GM12801 (cell line): Measurements from ENCODE around the gene DGKD.

ENCODE experiments used
- TF ChIP-seq, protein P1 (sequence below): IDR thresholded peaks from one replicate; pipeline ENCODE4 v1.5.1; 2011; ENCODE audit warnings: control low read depth; ENCODE audit not compliant: insufficient read length; ENCODE audit errors: extremely low read depth

DGKD gene

DNA sequence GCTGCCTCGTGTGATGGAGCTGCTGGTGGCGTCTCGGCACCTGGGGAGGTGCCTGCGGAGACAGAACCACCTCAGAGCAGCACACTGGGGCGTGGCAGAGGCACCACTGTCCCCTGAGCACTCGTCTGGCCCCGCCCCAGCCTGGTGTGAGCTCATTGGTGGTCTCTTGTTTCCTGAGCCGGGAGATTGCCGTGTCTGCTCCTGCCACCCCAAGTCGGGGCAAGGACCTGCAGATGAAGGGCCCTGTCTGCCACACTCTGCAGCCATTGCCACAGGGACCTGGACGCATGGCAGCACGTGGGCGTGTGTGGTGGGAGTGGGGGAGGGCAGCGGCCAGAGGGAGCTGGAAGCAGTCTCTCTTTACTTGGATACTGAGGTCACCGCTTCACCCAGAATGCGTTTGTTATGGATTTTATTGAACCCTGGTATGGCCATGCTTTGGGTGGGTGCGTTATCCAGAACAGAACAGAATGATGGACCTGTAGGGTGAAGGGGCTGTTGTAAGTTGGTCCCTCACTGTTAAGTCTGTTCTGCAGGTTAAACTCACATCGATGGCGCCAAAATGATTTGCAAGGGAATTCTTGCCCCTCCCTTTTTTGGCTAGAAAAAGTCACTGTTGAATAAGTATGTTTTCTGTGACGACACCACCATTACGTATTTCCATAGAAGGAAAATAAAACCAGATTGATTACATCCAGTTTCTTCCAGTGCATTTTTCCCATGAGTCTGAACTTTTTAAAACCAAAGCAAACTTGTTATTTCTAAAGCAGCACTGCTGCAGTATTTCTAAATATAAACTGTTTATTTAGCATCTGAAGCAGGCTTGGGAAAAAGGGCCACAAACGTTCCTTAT is 120.2 kb downstream of the DGKD start:
- TF ChIP-seq, protein P1, sequence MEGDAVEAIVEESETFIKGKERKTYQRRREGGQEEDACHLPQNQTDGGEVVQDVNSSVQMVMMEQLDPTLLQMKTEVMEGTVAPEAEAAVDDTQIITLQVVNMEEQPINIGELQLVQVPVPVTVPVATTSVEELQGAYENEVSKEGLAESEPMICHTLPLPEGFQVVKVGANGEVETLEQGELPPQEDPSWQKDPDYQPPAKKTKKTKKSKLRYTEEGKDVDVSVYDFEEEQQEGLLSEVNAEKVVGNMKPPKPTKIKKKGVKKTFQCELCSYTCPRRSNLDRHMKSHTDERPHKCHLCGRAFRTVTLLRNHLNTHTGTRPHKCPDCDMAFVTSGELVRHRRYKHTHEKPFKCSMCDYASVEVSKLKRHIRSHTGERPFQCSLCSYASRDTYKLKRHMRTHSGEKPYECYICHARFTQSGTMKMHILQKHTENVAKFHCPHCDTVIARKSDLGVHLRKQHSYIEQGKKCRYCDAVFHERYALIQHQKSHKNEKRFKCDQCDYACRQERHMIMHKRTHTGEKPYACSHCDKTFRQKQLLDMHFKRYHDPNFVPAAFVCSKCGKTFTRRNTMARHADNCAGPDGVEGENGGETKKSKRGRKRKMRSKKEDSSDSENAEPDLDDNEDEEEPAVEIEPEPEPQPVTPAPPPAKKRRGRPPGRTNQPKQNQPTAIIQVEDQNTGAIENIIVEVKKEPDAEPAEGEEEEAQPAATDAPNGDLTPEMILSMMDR = no peak

DNA sequence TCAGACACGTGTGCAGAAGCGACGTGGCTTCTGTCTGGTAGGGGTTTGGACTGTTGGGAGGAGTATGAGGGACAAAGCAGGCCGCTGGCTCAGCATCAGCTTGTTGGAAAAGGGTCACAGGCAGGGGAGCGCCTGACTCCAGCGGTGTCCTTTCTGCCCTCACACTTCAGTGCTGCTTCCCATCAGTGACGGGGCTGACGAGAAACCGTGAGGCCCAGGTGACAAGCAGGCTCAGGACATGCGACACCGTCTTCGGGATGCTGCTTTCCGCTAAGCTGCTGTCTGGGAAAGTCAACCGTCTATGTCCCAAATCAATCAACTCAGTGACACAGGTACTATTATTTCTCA is 121.7 kb downstream of the DGKD start:
- TF ChIP-seq, protein P1 = no peak

DNA sequence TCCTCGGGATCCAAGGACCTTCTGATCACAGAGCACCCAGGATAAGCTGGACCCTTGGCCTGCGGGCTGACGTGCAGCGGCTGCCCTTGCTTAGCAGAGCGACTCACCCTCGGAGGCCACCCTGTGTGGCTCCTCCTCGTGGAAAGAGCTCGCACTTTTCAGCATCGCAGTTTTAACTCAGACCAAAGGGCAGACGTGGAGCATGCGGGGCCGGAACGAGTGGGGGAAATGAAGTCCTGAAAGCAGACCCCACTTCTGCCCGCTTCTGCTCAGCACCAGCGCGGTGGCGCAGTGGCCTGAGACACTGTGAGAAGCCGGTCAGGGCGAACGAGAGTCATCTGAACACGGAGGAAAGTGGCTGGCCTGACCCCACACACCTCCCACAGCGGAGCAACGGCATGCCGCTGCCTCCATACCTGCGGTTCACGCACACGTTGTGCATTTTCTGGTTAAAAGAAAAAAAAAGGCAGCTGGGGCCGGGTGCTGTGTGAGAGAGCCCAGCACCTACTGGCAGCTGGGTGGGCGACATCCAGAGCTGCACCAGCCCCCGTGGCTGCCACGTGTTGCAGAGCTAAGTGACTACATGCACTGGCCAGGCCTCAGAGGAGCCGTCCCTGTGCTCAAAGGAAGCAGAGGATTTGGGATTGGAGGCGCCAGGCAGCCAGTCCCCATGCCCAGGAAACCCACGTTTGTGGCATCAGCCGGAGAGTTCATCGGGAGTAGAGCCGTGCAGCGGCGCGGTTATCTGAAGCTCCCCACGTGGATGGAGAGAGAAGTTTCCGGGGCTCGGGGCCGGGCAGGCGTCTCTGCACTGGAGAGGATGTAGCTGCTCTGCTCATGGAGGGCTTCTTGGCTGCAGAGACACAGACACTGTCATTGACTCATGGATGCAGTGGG is 122.6 kb downstream of the DGKD start:
- TF ChIP-seq, protein P1 = no peak

DNA sequence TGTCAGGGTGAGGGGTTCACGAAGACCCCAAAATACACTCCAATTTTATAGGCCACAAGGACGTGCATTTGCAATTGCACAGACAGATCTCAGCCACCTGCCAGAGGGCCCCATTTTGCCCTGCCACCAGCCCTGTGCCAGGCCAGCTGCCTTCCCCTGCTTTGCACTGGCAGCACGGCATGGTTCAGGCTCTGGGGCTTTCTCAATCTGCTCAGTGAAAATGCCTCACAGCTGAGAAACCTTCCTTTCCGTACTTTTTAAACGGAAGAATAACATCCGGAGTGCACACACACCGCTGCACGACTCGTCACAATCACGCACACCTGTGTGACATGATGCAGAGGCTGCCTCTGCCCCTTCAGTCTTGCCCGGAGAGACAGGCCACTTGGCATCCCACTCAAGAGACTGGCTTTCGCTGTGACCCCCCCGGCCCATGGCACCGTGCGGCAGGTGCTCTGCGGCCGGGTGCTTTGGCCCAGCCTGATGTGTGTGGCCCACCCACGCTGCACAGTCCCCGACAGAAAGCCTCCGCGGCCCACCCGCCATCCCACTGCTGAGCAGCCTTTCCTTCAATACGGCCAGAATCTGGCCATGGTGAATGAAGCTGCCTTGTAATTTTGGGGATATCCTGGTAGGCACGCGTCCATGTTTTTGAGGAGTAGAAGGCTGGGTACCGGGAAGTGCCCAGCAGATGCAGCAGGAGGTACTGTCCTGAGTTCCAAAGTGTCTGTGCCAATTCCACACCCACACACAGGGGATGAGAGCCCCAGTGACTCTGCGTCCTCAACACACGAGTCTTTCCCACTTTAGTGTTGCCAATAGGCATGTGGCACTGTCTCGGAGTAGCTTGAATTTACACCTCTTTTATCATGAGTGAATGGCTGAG is 123.5 kb downstream of the DGKD start:
- TF ChIP-seq, protein P1 = no peak

DNA sequence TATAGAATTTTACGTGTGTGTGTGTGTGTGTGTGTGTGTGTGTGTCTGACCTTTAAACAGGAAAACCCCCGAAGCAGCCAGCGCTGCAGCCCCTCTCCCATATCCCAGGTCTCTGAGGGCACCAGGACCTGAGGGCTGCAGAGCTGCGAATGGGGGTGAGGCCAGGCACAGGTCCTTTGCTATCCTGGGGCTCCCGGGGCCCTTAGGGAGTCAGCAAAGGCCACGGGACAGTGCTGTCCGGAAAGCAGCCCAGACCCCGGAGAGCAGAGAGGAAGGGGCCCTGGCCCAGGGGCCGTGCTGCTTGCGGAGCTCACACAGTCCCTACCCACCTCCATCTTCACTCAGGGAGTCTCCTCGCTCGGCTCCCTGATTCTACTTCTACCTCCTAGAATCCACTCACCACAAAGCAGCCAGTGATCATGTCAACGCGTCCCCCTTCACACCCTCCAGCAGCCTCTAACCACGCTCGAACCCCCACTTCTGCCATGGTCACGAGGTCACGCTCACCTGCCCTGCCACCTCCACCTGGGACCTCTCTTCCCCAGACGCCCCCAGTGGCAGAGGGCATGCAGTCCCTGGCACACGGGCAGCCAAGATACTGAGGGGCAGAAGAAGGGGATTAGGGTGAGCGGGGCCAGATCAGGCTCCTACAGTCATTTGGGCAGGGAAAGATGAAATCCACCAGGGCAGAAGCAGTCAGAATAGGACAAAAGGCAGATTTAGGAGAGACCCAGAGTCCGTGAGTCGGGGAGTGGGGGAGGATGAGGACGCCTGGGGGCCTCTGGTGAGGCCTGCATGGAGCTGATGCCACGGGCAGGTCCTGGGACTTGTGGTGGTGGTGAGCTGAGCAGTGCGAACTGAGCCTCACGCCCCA is 125.6 kb downstream of the DGKD start:
- TF ChIP-seq, protein P1 = no peak

DNA sequence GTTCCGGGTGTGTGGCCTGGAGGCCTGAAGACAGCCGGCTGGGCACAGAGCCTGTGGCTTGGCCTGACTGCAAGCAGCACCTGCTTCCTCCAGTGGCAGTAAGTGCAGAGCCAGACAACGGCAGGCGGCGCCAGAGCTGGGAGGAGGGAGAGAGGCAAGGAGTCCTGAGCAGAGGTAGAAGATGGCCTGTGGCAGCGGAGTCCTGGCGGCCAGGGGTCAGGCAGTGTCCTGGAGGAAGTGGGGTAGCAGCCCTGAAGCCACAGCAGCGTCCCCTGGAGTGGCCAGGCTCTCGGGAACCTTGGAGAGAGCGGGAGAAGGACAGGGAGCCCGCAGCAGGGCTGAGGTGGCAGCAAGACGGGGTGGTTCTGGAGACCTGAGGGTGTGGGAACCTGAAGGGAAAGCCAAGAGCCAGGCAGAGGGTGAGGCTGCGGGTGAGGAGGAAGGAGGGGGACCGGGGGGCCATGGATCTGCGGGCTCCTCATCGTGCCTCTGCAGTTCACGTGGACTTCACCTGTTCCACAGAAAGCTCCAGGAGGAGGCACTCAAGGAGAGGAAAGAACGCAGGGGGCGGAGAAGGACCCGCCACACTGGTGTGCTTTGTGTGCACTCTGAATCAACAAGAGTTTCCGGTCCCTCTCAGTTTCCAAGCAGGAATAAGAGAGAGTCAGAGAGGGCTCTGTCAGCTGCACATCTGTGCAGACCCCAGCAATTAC is 126.4 kb downstream of the DGKD start:
- TF ChIP-seq, protein P1 = no peak
